Cerebellar cortex (tissue), 1 donor: ENCODE results near the gene CASP8AP2.
"Not testable (repeated sequence)": the region's sequence is repeated elsewhere in the genome, so short reads cannot be mapped to it uniquely, and the experiment has no call there.

Source experiments
- DNase-seq: peaks from one replicate; pipeline ENCODE4 v3.0.0-alpha.2; 2015; ENCODE audit warnings: low spot score

Gene CASP8AP2

DNA sequence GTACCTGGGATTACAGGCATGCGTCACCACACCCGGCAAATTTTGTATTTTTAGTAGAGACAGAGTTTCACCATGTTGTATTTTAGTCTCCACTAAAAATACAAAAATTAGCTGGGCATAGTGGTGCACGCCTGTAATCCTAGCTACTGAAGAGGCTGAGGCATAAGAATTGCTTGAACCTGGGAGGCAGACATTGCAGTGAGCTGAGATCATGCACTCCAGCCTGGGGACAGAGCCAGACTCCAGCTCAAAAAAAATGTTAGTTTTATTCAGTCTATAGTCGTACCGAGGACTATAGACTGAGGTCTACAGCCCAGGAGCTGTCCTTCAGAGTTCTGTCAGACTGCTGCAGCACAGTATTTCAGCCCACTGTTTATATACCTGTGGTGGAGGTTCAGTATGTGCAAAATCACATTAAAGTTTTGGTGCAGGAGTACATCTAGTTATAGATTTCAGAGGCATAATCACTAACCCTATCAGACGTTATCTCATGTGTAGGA is 3.6 kb upstream of the CASP8AP2 start:
- no peak for DNase-seq

DNA sequence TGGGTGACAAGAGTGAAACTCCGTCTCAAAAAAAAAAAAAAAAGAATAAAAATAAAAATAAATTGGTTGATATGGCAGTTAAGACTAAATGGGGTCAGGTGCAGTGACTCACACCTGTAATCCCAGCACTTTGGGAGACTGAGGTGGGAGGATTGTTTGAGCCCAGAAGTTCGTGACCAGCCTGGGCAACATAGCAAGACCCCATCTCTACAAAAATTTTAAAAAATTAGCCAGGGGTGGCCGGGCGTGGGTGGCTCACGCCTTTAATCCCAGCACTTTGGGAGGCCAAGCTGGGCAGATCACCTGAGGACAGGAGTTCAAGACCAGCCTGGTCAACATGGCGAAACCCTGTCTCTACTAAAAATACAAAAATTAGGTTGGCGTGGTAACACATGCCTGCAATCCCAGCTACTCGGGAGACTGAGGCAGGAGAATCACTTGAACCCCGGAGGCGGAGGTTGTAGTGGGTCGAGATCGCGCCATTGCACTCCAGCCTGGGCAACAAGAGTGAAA is 1.1 kb upstream of the CASP8AP2 start:
- DNase-seq = not testable (repeated sequence)

DNA sequence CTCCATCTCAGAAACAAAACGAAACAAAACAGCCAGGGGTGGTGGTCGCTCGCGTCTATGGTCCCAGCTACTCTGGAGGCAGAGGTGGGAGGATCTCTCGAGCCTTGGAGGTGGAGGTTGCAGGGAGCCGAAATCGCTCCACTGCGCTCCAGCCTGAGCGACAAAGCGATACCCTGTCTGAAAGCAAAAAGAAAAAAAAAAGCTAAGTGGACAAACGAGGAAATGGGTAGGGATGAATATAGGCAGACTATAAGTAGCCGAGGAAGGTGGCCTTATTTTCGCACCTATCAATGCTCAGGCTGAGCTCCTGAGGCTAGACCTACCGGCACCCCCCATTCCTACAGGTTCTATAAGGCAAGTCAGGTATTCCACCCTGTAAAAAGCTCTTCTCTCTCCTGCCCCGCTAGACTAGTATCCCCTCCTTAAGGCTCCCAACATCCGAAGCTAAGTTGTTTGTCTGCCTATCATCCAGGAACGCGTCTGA is 650 bp upstream of the CASP8AP2 start:
- no peak for DNase-seq

DNA sequence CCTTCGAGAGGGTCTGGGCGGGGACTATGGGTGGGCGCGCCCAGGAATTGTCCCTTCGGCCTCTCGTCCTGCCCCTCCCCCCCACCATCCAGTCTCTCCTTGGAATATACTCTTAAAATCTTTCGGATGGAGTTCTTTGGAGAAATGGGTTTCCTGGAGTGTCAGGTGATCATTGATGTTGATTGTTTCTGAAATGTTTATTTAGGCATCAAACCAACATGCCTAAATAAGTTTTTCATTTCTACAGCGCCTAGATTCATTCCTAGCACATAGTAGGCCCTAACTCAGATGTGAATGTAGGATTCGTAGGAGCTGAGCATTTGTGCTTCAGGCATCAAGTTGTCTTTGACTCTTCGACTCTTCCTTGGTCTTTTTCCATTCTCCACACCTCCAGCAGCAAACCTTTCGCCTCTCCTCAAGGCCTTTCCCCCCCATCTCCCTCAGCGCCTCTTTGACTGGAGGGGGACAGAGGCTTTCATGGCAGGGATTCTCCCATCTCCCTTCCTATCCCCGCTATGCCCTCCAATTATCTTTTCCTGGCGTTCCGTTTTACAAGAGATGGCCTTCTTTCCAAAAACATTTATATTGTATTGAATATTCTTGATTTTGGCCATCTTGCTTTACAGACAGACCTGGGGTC is 610 bp downstream of the CASP8AP2 start:
- no peak for DNase-seq

DNA sequence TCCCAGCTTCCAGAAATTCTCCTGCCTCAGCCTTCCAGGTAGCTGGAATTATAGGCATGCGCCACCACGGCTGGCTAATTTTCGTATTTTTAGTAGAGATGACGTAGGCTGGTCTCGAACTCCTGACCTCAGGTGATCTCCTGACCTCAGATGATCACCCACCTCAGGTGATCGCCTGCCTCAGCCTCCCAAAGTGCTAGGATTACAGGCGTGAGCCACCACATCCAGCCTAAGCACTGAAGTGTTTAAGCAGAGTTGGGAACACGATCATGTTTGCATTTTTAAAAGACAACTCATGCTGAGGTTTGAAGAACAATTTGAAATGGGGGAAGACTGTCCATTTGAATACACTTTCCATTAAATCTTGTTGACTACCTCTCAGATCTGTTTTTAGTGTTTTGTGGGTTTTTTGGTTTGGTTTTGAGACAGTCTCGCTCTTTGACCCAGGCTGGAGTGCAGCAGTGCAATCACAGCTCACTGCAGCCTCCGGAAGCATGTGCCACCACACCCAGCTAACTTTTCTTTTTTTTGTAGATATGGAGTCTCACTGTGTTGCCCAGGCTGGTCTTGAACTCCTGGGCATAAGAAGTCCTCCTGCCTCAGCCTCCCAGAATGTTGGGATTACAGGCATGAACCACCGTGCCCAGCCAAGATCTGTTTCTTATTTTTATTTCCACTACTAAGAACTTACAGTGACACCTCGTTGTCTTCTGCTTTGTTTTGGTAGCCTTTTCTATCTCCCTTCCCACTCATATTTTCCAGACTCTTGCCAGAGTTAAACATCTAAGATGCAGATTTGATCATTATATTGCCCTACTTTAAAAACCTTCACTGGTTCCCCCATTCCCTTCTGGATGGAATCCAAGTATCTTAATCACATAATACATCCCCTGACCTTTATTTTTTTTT is 5.5 kb downstream of the CASP8AP2 start:
- no peak for DNase-seq

DNA sequence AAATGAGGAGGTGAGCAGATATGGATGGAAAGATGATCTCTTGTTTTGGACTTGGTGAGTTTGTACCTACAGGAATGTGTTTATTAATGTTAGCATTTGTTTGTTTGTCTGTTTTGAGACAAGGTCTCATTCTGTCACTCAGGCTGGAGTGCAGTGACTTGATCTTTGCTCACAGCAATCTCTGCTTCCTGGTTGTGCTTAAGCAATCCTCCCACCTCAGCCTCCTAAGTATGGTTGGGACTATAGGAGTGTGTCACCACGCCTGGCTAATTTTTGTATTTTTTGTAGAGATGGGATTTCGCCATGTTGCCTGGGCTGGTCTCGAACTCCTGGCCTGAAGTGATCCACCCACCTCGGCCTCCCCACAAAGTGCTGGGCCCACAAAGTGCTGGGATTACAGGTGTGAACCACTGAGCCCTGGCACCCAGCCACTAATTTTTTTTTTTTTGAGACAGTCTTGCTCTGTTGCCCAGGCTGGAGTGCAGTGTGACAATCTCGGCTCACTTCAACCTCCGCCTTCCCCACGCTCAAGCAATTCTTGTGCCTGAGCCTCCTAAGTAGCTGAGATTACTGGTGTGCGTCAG is 7.1 kb downstream of the CASP8AP2 start:
- no peak for DNase-seq

DNA sequence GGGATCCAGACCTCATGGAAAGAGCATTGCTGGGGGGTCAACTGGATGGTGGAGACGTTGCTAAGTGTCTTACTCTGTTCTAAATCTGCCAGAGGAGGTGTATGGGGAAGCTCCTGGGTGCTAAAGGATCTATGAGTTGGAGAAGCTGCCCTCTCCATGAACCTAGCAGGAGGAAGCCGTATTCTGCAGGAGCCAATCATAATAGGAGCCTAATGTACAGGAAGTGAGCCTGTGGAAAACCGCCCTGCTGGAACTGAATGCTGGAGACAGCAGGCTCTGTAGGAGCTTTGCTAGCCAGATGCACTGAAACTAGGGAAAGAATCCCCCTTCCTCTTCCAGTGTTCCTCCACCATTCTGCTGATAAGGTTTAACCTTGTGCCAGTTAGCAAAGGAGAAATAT is 10.9 kb downstream of the CASP8AP2 start:
- no peak for DNase-seq

DNA sequence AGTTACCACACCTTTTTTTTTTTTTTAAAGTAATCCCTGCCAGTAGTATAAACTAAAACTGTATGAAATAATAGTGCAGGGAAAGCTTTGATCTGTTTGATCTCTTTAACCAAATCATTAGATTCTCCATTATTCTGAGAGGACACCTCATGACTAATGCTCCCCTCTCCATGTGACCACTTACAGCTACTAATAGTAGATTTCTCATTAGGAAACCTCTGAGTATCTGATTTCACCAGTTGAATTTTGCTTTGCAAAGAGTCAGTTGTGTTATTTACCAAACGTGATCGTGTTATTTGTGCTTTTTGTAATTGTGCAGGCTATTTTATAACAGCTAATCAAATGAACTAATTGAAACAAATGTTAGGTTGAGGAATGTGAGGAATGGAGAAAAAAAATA is 12.5 kb downstream of the CASP8AP2 start:
- DNase-seq = no peak

DNA sequence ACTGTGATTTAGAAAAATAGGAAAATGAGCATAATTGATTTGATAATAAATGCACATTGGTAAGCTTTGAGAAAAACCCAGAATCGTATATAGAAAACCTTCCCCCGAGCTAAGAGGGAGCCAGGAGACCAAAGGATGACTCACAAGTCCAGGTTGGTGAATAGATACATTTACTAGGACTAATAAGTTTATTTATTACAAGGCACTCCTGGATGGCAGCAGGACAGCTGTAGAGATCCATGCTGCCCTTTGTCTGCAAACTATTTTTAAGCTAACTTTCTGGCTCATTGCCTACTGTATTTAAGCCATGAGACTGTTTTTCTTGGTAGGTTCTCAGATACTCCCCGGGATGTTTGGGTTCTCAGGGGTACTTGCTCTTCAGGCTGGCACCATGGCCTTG is 13.4 kb downstream of the CASP8AP2 start:
- no peak for DNase-seq

DNA sequence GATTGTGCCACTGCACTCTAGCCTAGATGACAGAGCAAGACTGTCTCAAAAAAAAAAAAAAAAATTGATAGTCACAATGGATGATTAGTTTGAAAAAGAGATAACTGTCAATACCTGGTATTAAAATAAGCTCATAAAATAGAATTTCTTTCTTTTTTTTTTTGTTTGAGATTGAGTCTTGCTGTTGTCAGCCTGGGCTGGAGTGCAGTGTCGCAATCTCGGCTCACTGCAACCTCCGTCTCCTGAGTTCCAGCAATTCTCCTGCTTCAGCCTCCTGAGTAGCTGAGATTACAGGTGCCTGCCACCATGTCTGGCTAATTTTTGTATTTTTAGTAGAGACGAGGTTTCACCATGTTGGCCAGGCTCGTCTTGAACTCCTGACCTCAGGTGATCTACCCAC is 17.8 kb downstream of the CASP8AP2 start:
- DNase-seq = not testable (repeated sequence)

DNA sequence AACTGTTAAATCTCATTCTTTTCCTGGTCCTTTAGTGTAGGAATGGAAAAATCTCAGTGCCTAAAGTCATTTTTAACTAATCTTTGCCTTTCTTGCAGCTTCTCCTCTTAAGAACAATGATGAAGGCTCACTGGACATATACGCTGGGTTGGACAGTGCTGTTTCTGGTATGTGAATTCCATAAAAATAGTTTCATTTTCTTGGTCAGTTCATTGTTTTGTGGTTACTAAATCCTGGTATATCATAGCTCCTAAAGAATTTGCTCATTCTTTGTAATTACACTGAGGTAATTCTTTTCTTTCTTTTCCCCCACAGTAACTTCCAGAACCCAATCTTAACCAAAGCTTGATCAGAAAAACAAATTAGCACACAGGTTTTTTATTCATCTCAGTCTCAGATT is 23.4 kb downstream of the CASP8AP2 start:
- DNase-seq = no peak

DNA sequence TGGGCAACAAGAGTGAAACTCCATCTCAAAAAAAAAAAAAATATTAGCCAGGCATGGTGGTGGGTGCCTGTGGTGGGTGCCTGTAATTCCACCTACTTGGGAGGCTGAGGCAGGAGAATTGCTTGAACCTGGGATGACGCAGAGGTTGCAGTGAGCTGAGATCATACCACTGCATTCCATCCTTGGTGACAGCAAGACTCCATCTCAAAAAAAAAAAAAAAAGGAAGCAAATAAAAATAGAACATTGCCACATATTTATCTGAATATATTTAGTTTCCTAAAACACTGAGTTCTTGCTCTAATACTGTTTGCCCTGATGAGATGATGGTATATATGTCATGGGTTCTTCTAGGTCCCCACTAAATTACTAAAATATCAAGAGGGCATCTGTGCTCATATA is 28.4 kb downstream of the CASP8AP2 start:
- DNase-seq = no peak

DNA sequence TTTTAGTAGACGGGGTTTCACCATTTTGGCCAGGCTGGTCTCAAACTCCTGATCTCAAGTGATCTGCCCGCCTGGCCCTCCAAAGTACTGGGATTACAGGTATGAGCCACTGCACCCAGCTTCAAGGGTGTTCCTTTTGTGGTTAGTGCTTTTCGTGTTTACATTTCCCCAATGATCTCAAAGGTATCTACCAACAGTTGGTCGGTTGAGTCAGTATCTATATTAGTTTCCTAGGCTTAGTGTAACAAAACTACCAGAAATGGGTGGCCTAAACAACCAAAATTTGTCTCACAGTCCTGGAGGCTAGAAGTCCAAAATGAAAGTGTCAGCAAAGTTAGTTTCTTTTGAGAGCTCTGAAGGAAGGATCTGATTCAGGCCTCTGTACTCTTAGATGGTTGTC is 30.1 kb downstream of the CASP8AP2 start:
- no peak for DNase-seq

DNA sequence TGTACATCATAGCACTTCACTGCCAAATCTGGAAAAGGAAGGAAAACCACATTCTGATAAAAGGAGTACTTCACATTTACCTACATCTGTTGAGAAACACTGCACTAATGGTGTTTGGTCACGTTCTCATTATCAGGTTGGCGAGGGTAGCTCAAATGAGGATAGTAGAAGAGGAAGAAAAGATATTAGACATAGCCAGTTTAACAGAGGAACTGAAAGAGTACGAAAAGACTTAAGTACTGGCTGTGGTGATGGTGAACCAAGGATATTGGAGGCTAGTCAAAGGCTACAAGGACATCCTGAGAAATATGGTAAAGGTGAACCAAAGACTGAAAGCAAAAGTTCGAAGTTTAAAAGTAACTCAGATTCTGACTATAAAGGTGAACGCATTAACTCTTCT is 32.6 kb downstream of the CASP8AP2 start:
- DNase-seq = no peak

DNA sequence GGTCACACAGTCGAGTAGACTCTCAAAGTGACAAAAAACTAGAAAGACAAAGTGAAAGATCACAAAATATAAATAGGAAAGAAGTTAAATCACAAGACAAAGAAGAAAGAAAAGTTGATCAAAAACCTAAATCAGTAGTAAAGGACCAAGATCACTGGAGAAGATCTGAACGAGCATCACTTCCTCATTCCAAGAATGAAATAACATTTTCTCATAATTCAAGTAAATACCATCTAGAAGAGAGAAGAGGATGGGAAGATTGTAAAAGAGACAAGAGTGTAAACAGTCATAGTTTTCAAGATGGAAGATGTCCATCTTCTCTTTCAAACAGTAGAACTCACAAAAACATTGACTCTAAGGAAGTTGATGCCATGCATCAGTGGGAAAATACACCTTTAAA is 33.0 kb downstream of the CASP8AP2 start:
- no peak for DNase-seq

DNA sequence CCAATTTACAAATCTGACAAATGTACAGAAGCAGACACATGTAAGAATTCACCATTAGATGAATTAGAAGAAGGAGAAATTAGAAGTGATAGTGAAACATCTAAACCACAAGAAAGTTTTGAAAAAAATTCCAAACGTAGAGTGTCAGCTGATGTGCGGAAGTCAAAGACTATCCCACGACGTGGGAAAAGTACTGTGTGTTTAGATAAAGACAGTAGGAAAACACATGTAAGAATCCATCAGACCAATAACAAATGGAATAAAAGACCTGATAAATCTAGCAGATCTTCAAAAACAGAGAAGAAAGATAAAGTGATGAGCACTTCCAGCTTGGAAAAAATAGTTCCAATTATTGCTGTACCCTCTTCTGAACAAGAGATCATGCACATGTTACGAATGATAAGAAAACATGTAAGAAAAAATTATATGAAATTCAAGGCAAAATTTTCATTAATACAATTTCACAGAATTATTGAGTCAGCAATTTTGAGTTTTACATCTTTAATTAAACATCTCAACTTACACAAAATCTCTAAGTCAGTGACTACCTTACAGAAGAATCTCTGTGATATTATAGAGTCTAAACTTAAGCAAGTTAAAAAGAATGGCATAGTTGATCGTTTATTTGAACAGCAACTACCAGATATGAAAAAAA is 36.5 kb downstream of the CASP8AP2 start:
- no peak for DNase-seq

DNA sequence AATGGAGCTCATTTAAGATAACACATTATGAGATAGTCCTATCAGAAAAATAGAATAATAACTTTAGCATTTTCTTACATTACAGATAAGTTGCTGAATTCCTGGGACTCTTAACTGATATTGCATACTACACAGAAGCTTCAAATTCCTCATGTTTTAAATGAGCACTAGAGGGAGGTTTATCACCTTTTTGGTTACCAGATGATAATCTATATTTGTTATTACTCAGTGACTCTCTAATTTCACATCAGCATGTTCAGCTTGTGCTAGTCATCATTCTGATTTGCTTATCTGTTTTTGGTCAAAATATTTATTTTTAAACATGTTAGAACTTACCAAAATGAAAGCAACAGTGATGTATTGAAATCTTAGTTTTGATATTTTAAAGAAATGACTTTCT is 44.0 kb downstream of the CASP8AP2 start:
- DNase-seq = no peak

DNA sequence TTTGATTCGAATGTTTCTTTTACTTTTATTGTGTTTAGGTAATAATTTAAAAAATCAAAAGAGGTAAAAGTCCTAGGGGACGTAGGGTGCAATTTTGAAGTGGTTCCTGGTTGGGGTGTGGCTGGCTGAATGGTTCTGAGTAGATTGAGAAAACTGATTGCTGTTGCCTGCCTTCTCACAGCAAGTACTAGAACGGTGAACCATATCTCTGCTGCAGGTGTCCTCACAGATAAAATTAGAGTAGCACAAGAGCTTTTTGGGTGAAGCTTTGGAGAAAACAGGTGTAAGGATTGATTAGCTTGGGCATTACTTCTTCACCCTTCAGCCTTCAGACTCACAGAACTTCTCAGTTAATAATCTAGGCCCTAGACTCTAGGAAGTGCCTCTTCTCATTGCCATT is 44.8 kb downstream of the CASP8AP2 start:
- DNase-seq = no peak

DNA sequence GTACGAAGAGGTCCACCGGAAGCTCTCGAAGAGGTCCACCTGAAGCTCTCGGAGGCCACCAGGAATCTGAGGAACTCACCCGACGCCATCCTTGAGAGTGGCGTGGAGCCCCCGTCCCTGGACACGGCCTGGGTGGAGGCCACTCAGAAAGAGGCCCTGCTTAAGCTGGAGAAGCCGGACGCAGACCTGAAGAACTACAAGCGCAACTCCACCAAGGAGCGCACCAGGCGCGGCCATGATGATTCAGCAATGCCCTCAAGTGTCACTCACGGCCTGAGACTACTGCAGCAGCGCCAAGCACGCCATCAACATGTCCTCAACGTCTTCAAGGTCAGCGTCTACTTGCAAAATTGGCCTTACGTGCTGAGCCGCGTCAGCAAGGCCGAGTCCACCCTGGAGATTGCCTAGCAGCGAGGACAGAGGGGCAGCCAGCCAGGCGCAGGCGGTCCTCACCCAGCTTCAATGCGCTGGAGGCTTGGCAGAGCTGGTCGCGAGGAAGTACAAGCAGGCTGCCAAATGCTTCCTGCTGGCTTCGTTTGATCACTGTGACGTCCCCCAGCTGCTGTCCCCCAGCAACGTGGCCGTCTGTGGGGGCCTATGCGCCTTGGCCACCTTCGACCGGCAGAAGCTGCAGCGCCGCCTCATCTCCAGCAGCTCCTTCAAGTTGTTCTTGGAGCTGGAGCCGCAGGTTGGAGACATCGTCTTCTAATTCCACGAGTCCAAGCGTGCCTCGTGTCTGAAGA is 56.9 kb downstream of the CASP8AP2 start:
- no peak for DNase-seq

DNA sequence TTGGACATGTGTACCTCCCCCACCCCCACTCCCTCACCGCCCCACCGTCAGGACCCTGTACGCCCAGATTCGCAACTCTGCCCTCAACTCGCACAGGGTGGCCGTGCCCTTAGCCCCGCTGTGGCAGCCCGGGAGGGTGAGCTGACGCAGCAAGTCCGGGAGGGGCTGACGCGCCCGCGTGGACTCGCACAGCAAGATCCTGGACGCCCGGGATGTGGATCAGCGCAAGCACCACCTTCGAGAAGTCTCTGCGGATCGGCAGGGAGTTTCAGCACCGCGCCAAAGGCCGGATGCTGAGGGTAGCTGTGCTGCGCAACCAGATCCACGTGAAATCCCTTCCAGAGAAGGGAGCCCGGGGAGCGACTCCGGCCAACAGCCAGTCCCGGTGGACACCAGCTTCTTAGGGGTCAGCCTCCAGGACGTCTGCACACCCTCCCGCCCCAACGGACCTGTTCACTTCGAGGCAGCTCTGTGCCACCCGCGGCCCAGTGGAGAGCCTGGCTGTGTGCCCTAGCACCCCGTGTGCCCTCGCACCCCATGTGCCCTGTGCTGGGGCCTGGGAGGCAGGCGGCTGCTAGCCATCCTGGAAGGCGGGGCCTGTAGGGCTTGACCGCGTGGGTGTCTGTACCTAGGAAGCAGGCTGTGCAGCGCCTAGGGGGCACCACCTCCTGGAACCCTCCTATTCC is 57.9 kb downstream of the CASP8AP2 start:
- DNase-seq = no peak

DNA sequence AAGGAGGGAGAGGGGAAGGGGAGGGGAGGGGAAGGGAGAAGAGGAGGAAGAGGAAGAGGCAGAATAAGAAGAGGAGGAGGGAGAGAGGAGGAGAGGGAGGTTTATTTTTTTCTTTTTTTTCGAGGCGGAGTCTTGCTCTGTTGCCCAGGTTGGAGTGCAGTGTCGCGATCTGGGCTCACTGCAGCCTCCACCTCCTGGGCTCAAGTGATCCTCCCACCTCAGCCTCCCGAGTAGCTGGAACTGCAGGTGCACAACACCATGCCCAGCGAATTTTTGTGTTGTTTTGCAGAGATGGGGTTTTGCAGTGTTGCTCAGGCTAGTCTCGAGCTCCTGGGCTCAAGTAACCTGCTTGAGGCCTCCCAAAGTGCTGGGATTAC is 58.4 kb downstream of the CASP8AP2 start:
- no peak for DNase-seq
